PC-3 (cell line): ENCODE measurements around the gene RBP2.

Source experiments
- CTCF ChIP-seq: fragments of 300-600 bp; sonication (generic); conservative IDR thresholded peaks from 2 replicates; pipeline ENCODE4 v1.5.1; 2017; ENCODE audit warnings: antibody characterized with exemption, low read depth, mild to moderate bottlenecking, low read length
- EZH2 ChIP-seq: fragments of 300-600 bp; sonication (generic); IDR thresholded peaks from one replicate; pipeline ENCODE4 v1.6.1; 2017; ENCODE audit warnings: antibody characterized with exemption, mild to moderate bottlenecking, low read length; ENCODE audit not compliant: unreplicated experiment
- EZH2phosphoT487 ChIP-seq: fragments of 300-600 bp; sonication (generic); IDR thresholded peaks from 2 replicates; pipeline ENCODE4 v1.6.1; 2018; ENCODE audit warnings: mild to moderate bottlenecking, antibody characterized with exemption, low read length, borderline replicate concordance

GRCh38 chr3:139509631-139510030 lies 33.3 kb upstream of the RBP2 start:
- no peak for TF ChIP-seq EZH2
- no peak for TF ChIP-seq CTCF
- TF ChIP-seq EZH2phosphoT487 = no peak
